BJ (cell line): ENCODE measurements around the gene TBC1D1. TPM values are rescaled to one million over a fixed set of nuclear protein-coding genes. Genes with fewer than 3 reads are reported as not detected.

Source experiments
- CTCF ChIA-PET: fragments of 350-600 bp; formaldehyde crosslinking; extraction: SDS; loops from one replicate; lab custom pipeline; 2021; ENCODE audit warnings: antibody characterized with exemption, inconsistent platforms; lab: Yijun Ruan, JAX
- POLR2A ChIA-PET: fragments of 300-600 bp; sonication (Branson Sonifier 250); formaldehyde crosslinking; extraction: SDS; loops from one replicate; lab custom pipeline; 2021; ENCODE audit warnings: antibody characterized with exemption; lab: Charles Lee
- DNase-seq: peaks from one replicate; pipeline ENCODE4 v3.0.0-alpha.2; 2011; ENCODE audit warnings: low read depth
- H3K27me3 ChIP-seq: 2 replicates; pipeline ENCODE4 v1.6.0; 2011; ENCODE audit warnings: low read length; ENCODE audit not compliant: control insufficient read depth, insufficient read depth
- H3K36me3 ChIP-seq: 2 replicates; pipeline ENCODE4 v1.5.1; 2011; ENCODE audit warnings: low read length; ENCODE audit not compliant: control insufficient read depth, insufficient read depth
- H3K4me3 ChIP-seq: 2 replicates; pipeline ENCODE4 v1.5.1; 2011; ENCODE audit warnings: low read depth, mild to moderate bottlenecking, control low read depth, low read length
- polyA plus RNA-seq: library from polyadenylated mRNA; depleted of rRNA; stranded (reverse); fragments of >200 nt; gene quantifications from 2 replicates; pipeline ENCODE4 v1.2.3, GENCODE V29; 2011
- TF ChIP-seq, protein P1 (sequence below): IDR thresholded peaks from 2 replicates; pipeline ENCODE4 v1.5.1; 2011; ENCODE audit warnings: low read depth, mild to moderate bottlenecking, control low read depth, inconsistent platforms, low read length, moderate library complexity; ENCODE audit not compliant: insufficient read depth

Gene TBC1D1
- polyA plus RNA-seq, 1 experiment, result 46.1 TPM

DNA sequence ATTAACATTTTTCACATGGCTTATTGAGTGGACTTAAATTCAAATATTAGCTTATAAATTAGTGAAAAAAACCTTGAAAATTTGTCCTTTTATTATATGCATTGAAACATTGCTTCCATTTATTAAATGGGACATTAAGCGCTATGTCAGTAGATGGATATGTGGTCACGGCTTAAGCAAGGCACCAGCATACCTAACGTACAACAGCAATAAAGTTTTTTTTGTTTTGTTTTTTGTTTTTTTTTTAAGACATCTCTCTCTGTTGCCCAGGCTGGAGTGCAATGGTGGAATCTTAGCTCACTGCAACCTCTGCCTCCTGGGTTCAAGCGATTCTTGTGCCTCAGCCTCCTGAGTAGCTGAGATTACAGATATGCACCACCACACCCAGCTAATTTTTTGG, 32.8 kb upstream of the TBC1D1 start:
- CTCF ChIA-PET, result no interaction called here
- H3K36me3 ChIP-seq, result peaks cover 3% of the 10 kb centered on the region; the same call in 1 of the 2 replicates
- H3K27me3 ChIP-seq, result no peaks in the 10 kb centered on the region
- H3K4me3 ChIP-seq, result no peak overlapping the region
- POLR2A ChIA-PET, result no interaction called here
- DNase-seq, result no peak
- TF ChIP-seq, protein P1, sequence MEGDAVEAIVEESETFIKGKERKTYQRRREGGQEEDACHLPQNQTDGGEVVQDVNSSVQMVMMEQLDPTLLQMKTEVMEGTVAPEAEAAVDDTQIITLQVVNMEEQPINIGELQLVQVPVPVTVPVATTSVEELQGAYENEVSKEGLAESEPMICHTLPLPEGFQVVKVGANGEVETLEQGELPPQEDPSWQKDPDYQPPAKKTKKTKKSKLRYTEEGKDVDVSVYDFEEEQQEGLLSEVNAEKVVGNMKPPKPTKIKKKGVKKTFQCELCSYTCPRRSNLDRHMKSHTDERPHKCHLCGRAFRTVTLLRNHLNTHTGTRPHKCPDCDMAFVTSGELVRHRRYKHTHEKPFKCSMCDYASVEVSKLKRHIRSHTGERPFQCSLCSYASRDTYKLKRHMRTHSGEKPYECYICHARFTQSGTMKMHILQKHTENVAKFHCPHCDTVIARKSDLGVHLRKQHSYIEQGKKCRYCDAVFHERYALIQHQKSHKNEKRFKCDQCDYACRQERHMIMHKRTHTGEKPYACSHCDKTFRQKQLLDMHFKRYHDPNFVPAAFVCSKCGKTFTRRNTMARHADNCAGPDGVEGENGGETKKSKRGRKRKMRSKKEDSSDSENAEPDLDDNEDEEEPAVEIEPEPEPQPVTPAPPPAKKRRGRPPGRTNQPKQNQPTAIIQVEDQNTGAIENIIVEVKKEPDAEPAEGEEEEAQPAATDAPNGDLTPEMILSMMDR, result no peak

DNA sequence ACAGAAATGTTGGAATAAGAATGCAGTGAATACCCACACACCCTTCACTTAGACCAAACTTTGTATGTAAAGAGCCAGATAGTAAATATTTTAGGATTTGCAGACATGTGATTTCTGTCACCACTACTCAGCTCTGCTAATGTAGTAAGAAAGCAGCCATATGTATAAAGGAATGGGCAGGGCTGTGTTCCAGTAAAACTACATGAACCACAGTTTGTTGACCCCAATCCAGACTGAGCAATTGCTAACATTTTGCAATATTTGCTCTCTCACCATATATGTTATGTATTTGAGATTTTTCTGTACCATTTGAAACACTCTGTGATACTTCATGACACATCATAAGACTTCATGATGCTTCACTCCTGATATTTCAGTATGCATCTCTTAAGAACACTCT, 32.0 kb upstream of the TBC1D1 start:
- no peaks in the 10 kb centered on the region for H3K27me3 ChIP-seq
- TF ChIP-seq, protein P1, result no peak
- H3K4me3 ChIP-seq, result no peak overlapping the region
- CTCF ChIA-PET, result no interaction called here
- POLR2A ChIA-PET, result no interaction called here
- no peak for DNase-seq
- 0 out of 2 replicates have a peak, but pooled peaks cover 1% of the 10 kb centered on the region for H3K36me3 ChIP-seq

DNA sequence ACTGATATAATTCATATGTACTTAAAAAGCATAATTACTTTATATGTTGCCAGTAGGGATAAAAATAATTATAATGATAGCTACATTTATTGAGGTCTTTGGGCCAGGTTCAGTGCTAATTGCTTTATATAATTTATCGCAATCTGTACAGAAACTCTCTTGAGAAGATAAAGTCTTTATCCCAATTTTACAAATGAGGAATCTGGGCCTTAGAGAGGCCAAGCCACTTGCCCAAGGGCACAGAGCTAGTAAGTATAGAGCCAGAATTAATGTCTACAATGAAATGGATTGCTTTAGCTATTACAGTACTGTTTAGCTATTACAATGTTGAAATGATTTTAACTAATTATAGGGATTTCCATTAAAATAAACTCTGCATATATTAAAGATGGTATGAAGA, 30.6 kb upstream of the TBC1D1 start:
- POLR2A ChIA-PET, result no interaction called here
- CTCF ChIA-PET, result interaction anchor here (0.9 to 1.5 kb wide), 4 partner anchors 13 to 407 kb away, joined by 3 read pairs; a partner anchor contains a TSS
- no peak for DNase-seq
- TF ChIP-seq, protein P1, result no peak
- Histone ChIP-seq H3K27me3 (no peaks in the 10 kb centered on the region), H3K4me3 (no peak overlapping the region), H3K36me3 (0 out of 2 replicates have a peak, but pooled peaks cover 1% of the 10 kb centered on the region)

DNA sequence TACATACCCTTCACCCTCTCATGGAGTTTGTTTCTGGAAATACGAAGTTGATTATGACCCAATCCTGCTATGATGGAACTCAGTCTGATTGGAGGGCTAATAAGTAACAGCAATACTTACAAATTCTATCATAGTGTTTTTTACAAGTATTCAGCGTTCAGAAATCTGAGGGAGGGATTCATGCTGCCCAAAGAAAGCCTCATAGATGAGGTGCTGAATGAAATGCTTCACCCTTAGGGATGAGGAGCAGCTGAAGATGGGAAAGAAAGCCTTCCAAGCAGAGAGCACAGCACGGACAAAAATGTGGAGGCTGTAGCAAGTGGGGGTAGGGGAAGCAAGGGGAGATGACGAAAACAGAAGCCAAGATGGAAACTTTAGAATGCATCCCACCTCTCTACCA, 27.9 kb upstream of the TBC1D1 start:
- H3K36me3 ChIP-seq, result no peaks in the 10 kb centered on the region
- POLR2A ChIA-PET, result no interaction called here
- no peak overlapping the region for H3K4me3 ChIP-seq
- TF ChIP-seq, protein P1, result no peak
- no peaks in the 10 kb centered on the region for H3K27me3 ChIP-seq
- no peak for DNase-seq
- CTCF ChIA-PET, result interaction anchor here (0.7 kb wide), 1 partner anchor 172 kb away, joined by 3 read pairs; no protein-coding TSS in a partner anchor

DNA sequence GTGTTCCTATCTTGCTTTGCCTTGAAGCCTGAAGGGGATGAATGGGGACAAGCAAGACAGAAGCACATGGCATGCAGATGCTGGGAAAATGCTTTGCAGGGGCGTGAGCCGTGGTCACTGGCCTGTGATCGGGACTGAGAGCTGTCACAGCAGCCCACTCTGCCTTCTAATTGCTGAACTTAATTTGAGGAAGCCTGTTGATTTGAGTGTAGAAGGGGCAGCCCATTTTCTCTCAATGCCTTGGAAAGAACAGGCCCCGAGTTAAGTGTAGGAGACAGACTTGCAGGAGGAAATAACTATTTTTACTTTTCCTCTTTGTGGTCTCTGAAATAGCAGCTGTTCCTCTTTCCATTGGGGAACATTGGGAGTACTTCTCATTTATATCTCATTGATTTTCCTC, 26.1 kb upstream of the TBC1D1 start:
- TF ChIP-seq, protein P1, result no peak
- H3K4me3 ChIP-seq, result no peak overlapping the region
- DNase-seq, result no peak
- no peaks in the 10 kb centered on the region for H3K27me3 ChIP-seq
- no peaks in the 10 kb centered on the region for H3K36me3 ChIP-seq
- ChIA-PET POLR2A (no interaction called here), CTCF (no interaction called here)
